ENCODE data around the gene CHP1. TPM values are rescaled to one million over a fixed set of nuclear protein-coding genes. Genes with fewer than 3 reads are reported as not detected.
A peak's percentile ranks its signal among the peaks of the same experiment; 100 is the strongest.
"Not testable (repeated sequence)": the region's sequence is repeated elsewhere in the genome, so short reads cannot be mapped to it uniquely, and the experiment has no call there.

Gene CHP1
- total RNA-seq, 1 donor: 111 TPM

- no peak for TF ChIP-seq CTCF (IDR thresholded peaks at IDR 0.05; ENCODE audit: insufficient read depth, low read depth, low read length)
- no peak for DNase-seq (ENCODE audit: low read depth)
- no peak overlapping the region for H3K4me3 ChIP-seq (ENCODE audit: low read depth, low read length)
These were observed 31.5 kb downstream of the CHP1 start for GRCh38 chr15:41262571-41262970.

- H3K4me3 ChIP-seq (ENCODE audit: low read depth, low read length): no peak overlapping the region
- TF ChIP-seq CTCF (IDR thresholded peaks at IDR 0.05; ENCODE audit: insufficient read depth, low read depth, low read length): no peak
- DNase-seq (ENCODE audit: low read depth): peak; percentile 86
These were observed 32.9 kb downstream of the CHP1 start for GRCh38 chr15:41263891-41264351.

GRCh38 chr15:41269887-41270286 lies 38.8 kb downstream of the CHP1 start:
- H3K4me3 ChIP-seq (ENCODE audit: low read depth, low read length): no peak overlapping the region
- TF ChIP-seq CTCF (IDR thresholded peaks at IDR 0.05; ENCODE audit: insufficient read depth, low read depth, low read length): no peak
- no peak for DNase-seq (ENCODE audit: low read depth)

- H3K4me3 ChIP-seq (ENCODE audit: low read depth, low read length): no peak overlapping the region
- TF ChIP-seq CTCF (IDR thresholded peaks at IDR 0.05; ENCODE audit: insufficient read depth, low read depth, low read length): no peak
- no peak for DNase-seq (ENCODE audit: low read depth)
These were observed 45.8 kb downstream of the CHP1 start for GRCh38 chr15:41276831-41277230.

GRCh38 chr15:41278319-41278718 lies 47.3 kb downstream of the CHP1 start:
- no peak for TF ChIP-seq CTCF (IDR thresholded peaks at IDR 0.05; ENCODE audit: insufficient read depth, low read depth, low read length)
- no peak for DNase-seq (ENCODE audit: low read depth)
- H3K4me3 ChIP-seq (ENCODE audit: low read depth, low read length): no peak overlapping the region

- no peak for DNase-seq (ENCODE audit: low read depth)
- TF ChIP-seq CTCF (IDR thresholded peaks at IDR 0.05; ENCODE audit: insufficient read depth, low read depth, low read length): no peak
These were observed 48.6 kb downstream of the CHP1 start for GRCh38 chr15:41279535-41280283.

GRCh38 chr15:41281236-41281635 lies 50.2 kb downstream of the CHP1 start:
- DNase-seq (ENCODE audit: low read depth): peak; percentile 88
- no peak for TF ChIP-seq CTCF (IDR thresholded peaks at IDR 0.05; ENCODE audit: insufficient read depth, low read depth, low read length)
- H3K4me3 ChIP-seq (ENCODE audit: low read depth, low read length): no peak overlapping the region

More at GRCh38 chr15:41279535-41280283, 48.6 kb downstream of the CHP1 start:
- H3K4me3 ChIP-seq (ENCODE audit: low read depth, low read length): no peak overlapping the region

- H3K4me3 ChIP-seq (ENCODE audit: low read depth, low read length); DNase-seq (ENCODE audit: low read depth): not testable (repeated sequence)
These were observed 51.4 kb downstream of the CHP1 start for GRCh38 chr15:41282436-41282835.

- not testable (repeated sequence) for DNase-seq (ENCODE audit: low read depth)
These were observed 52.0 kb downstream of the CHP1 start for GRCh38 chr15:41282980-41283652.

More at GRCh38 chr15:41282980-41283652, 52.0 kb downstream of the CHP1 start:
- peak overlapping the region; percentile 94 for H3K4me3 ChIP-seq (ENCODE audit: low read depth, low read length)
